ENCODE results near the gene IQCE.

- TF ChIP-seq CTCF (IDR thresholded peaks at IDR 0.05) (no peak), POLR2A (IDR thresholded peaks at IDR 0.05) (no peak), POLR2AphosphoS5 (IDR thresholded peaks at IDR 0.05) (no peak), EP300 (IDR thresholded peaks at IDR 0.05; ENCODE audit: low read depth) (no peak)
Measured at GRCh38 chr7:2661096-2661449, 102.3 kb downstream of the IQCE start.
